Measurements from ENCODE around the gene YIF1B.
A peak's percentile ranks its signal among the peaks of the same experiment; 100 is the strongest.
"Not testable (repeated sequence)": the region's sequence is repeated elsewhere in the genome, so short reads cannot be mapped to it uniquely, and the experiment has no call there.

Gene YIF1B

DNA sequence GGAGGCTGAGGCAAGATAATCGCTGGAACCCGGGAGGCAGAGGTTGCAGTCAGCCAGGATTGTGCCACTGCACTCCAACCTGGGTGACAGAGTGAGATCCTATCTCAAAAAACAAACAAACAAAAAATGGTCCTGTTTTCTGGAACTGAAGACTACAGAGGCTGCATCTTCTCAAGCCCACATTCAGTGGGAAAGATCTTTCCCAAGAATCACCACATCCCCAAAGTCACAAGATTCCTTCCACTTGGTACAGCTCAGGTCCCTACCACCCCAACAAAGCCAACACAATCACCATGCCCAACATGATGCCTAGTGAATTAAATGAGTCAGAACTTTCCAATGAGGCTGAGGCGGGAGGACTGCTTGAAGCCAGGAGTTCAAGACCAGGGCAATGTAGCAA is 35.1 kb upstream of the YIF1B start:
- no peak overlapping the region for H3K27ac ChIP-seq
- no peak for DNase-seq (ENCODE audit: low spot score)
- POLR2A ChIA-PET (ENCODE audit: low non-redundant PET): no interaction called here
- CTCF ChIA-PET: interaction anchor here (0.7 kb wide), 1 partner anchor 34 kb away, joined by 3 read pairs; no protein-coding TSS in a partner anchor
- no peak for TF ChIP-seq CTCF (conservative IDR thresholded peaks at IDR 0.05; ENCODE audit: low read depth)

DNA sequence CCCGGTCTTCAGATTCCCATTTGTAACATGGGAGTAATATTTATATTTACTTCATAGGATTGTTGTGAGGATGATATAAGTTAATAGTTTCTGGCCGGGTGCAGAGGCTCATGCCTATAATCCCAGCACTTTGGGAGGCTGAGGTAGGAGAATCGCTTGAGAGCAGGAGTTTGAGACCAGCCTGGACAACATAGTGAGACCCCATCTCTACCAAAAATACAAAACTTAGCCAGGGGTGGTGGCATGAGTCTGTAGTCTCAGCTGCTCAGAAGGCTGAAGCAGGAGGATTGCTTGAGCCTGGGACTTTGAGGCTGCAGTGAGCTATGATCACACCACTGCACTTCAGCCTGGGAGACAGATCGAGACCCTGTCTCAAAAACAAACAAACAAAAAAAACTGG is 31.1 kb upstream of the YIF1B start:
- CTCF ChIA-PET: interaction anchor here (0.7 kb wide), 1 partner anchor 103 kb away, joined by 3 read pairs; no protein-coding TSS in a partner anchor
- POLR2A ChIA-PET (ENCODE audit: low non-redundant PET): interaction anchor here (0.6 kb wide), 1 partner anchor 213 kb away, joined by 10 read pairs; no protein-coding TSS in a partner anchor
- DNase-seq (ENCODE audit: low spot score): no peak
- H3K27ac ChIP-seq: no peak overlapping the region
- TF ChIP-seq CTCF (conservative IDR thresholded peaks at IDR 0.05; ENCODE audit: low read depth): no peak

DNA sequence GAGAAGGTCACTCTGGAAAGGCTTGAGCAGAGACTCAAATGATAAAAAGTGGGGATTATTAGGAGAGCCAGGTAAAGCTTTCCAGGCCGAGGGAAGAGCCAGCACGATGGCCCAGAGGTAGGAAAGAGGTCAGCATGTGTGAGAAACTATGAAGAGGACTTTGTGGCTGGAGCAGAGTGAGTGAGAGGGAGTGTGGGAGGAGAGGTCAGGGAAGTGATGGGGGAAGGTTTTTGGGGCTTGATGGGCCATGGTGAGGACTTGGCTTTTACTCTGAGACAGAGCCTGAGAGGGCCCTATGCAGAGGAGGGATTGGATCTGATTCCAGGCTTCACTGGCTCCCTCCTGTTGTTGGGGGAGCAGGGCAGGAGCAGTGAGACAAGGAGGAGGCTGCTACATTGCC is 25.2 kb upstream of the YIF1B start:
- DNase-seq (ENCODE audit: low spot score): no peak
- no peak for TF ChIP-seq CTCF (conservative IDR thresholded peaks at IDR 0.05; ENCODE audit: low read depth)
- POLR2A ChIA-PET (ENCODE audit: low non-redundant PET): no interaction called here

GRCh38 chr19:38339011-38339410 is 23.3 kb upstream of the YIF1B start:
- DNase-seq (ENCODE audit: low spot score); POLR2A ChIA-PET (ENCODE audit: low non-redundant PET): not testable (repeated sequence)
- CTCF ChIA-PET: interaction anchor here (0.7 kb wide), 2 partner anchors 15 to 70 kb away, joined by 3 read pairs; no protein-coding TSS in a partner anchor
- H3K27ac ChIP-seq: 0 out of 2 replicates have a peak overlapping the region, but pooled peaks have one; percentile 36

More for the DNA sequence above, 25.2 kb upstream of the YIF1B start:
- H3K27ac ChIP-seq: peak overlapping the region; percentile 16; the same call in 1 of the 2 replicates
- CTCF ChIA-PET: no interaction called here

GRCh38 chr19:38337360-38337653 is 21.6 kb upstream of the YIF1B start:
- CTCF ChIA-PET: no interaction called here
- H3K27ac ChIP-seq: peak overlapping the region; percentile 94
- TF ChIP-seq CTCF (conservative IDR thresholded peaks at IDR 0.05; ENCODE audit: low read depth): no peak
- POLR2A ChIA-PET (ENCODE audit: low non-redundant PET): no interaction called here
- no peak for DNase-seq (ENCODE audit: low spot score)

DNA sequence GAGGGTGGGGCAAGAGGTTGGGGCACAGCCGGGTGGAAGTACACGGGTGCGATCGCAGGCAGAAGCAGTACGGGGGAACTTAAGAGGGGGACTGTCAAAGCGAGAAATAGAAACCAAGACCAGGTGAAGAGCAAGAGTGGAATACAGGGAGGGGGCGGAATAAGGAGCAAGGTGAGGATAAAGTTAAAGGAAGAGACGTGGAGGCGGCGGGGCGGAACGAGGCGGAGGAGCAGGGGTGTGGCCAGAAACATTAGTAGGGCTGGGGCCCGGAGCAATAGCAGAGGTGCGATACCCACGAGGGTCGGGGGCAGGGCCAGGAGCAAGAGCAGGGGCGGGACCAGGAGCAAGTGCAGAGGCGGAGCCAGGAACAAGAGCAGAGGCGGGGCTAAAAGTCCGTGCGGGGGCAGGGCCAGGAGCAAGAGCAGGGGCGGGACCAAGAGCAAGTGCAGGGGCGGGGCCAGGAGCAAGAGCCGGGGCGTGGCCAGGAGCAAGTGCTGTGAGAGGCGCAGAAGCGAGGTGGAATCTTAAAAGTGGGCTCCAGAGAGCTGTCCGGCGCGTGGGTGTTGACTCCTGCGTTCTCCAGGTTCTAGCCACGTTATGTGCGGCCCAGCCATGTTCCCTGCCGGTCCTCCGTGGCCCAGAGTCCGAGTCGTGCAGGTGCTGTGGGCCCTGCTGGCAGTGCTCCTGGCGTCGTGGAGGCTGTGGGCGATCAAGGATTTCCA is 21.1 kb upstream of the YIF1B start:
- ChIA-PET POLR2A (ENCODE audit: low non-redundant PET) (no interaction called here), CTCF (interaction anchor here (1.0 kb wide), 1 partner anchor 26 kb away, joined by 3 read pairs; no protein-coding TSS in a partner anchor)
- peak overlapping the region; percentile 94 for H3K27ac ChIP-seq
- peak; percentile 91 for DNase-seq (ENCODE audit: low spot score)
- TF ChIP-seq CTCF (conservative IDR thresholded peaks at IDR 0.05; ENCODE audit: low read depth): no peak

DNA sequence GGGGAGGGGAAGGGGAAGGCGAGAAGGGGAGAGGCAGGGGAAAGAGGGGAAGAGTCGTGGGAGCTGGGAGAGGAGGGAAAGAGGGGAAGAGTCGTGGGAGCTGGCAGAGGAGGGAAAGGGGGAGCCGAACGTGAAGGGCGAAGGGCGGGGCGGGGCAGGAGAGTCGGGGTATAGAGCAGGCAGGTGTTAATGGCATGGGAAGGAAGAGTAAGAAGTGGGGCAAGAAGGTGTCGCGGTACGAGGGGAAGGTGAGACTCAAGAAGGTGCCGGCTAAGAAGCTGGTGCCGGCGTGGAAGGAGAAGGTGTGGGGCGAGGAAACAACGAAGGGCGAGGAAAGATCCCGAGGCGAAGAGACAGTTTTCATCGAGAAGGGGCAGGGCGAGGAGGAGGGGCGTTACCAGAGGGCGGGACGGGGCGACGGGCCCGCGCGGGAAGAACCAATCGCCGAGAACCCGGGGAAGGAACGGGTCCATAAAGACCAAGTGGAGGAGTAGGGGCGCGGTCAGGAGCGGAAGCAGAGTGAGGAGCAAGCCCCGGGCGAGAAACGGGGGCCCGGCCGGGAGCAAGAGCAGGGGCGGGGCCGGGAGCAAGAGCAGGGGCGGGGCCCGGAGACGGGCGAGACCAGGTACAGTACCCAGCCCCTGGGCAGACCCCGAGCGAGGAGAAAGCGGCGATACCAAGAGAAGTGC is 20.3 kb upstream of the YIF1B start:
- ChIA-PET CTCF (interaction anchor here (0.6 to 1.5 kb wide), 7 partner anchors 26 to 420 kb away, joined by 3 to 12 read pairs (median 3); no protein-coding TSS in a partner anchor), POLR2A (ENCODE audit: low non-redundant PET) (interaction anchor here (0.6 to 1.0 kb wide), 3 partner anchors 32 to 93 kb away, joined by 3 to 7 read pairs (median 4); partner anchors contain the start of genes GGN and SPRED3)
- no peak for TF ChIP-seq CTCF (conservative IDR thresholded peaks at IDR 0.05; ENCODE audit: low read depth)
- peak overlapping the region; percentile 94 for H3K27ac ChIP-seq
- peak; percentile 96 for DNase-seq (ENCODE audit: low spot score)

Measured in RWPE1 (cell line).